KMS-11 (cell line): ENCODE measurements around the gene NRXN3.

ENCODE experiments used
- H2AFZ ChIP-seq: fragments of 200-600 bp; sonication (generic); 2 replicates; pipeline ENCODE4 v1.6.1; 2016; ENCODE audit warnings: antibody characterized with exemption, mixed run types, low read depth
- H3K27ac ChIP-seq: fragments of 200-600 bp; sonication (generic); 2 replicates; pipeline ENCODE4 v1.6.1; 2016; ENCODE audit warnings: mild to moderate bottlenecking, mixed run types
- H3K27me3 ChIP-seq: fragments of 200-600 bp; sonication (generic); 2 replicates; pipeline ENCODE4 v1.6.1; 2017; ENCODE audit warnings: mild to moderate bottlenecking, low read depth, mixed run types, moderate library complexity; ENCODE audit not compliant: insufficient read depth
- H3K36me3 ChIP-seq: fragments of 200-600 bp; sonication (generic); 2 replicates; pipeline ENCODE4 v1.6.1; 2017; ENCODE audit warnings: mild to moderate bottlenecking, mixed run types; ENCODE audit not compliant: insufficient read depth
- H3K4me1 ChIP-seq: fragments of 200-600 bp; sonication (generic); 2 replicates; pipeline ENCODE4 v1.6.1; 2016; ENCODE audit warnings: mild to moderate bottlenecking, low read depth, mixed run types; ENCODE audit not compliant: poor library complexity, severe bottlenecking
- H3K4me2 ChIP-seq: fragments of 200-600 bp; sonication (generic); 2 replicates; pipeline ENCODE4 v1.7.0; 2016; ENCODE audit warnings: mild to moderate bottlenecking, mixed run types
- H3K4me3 ChIP-seq: fragments of 200-600 bp; sonication (generic); IDR thresholded peaks from 2 replicates; pipeline ENCODE4 v1.6.1; 2017; ENCODE audit warnings: low read depth, low read length, mixed read lengths; ENCODE audit not compliant: insufficient read depth
- H3K79me2 ChIP-seq: fragments of 200-600 bp; sonication (generic); 2 replicates; pipeline ENCODE4 v1.6.1; 2016; ENCODE audit warnings: low read depth, mixed run types; ENCODE audit not compliant: insufficient read depth
- H3K9ac ChIP-seq: fragments of 200-600 bp; sonication (generic); 2 replicates; pipeline ENCODE4 v1.6.1; 2016; ENCODE audit warnings: mild to moderate bottlenecking, mixed run types
- H4K20me1 ChIP-seq: fragments of 200-600 bp; sonication (generic); 2 replicates; pipeline ENCODE4 v1.6.1; 2016; ENCODE audit warnings: mild to moderate bottlenecking, mixed run types; ENCODE audit not compliant: insufficient read depth
- TF ChIP-seq, protein P1 (sequence below): fragments of 200-600 bp; sonication (generic); conservative IDR thresholded peaks from 2 replicates; pipeline ENCODE4 v1.6.1; 2017; ENCODE audit warnings: low read depth, mild to moderate bottlenecking, antibody characterized with exemption, low read length, moderate library complexity, mixed read lengths

NRXN3 gene

DNA sequence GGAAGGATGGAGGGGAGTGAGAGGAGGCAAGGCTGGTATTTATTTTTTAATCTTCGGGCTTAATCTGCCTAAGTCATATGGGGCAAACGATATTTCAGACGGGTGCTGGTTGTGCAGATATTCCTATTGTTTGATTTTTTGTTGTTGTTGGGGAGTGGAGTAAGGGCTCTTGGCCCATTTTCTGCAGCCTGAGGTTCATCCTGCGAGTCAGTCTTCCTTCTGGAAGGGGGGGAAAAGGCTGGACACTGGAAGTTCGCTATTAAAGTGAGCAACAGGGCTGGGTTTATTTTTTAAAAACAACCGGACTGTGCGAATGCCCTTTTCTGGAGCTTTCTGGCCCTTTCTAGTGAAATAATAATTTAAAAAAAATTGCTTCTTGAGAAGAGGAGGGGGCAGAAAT, 2.3 kb downstream of the NRXN3 start:
- no peak overlapping the region for H3K4me2 ChIP-seq
- no peaks in the 10 kb centered on the region for H4K20me1 ChIP-seq
- no peaks in the 10 kb centered on the region for H3K36me3 ChIP-seq
- no peak overlapping the region for H3K9ac ChIP-seq
- H3K4me1 ChIP-seq, result no peaks in the 10 kb centered on the region
- no peak overlapping the region for H3K27ac ChIP-seq
- no peaks in the 10 kb centered on the region for H3K79me2 ChIP-seq
- H2AFZ ChIP-seq, result no peak overlapping the region
- no peaks in the 10 kb centered on the region for H3K27me3 ChIP-seq
- H3K4me3 ChIP-seq, result no peak overlapping the region
- TF ChIP-seq, protein P1, sequence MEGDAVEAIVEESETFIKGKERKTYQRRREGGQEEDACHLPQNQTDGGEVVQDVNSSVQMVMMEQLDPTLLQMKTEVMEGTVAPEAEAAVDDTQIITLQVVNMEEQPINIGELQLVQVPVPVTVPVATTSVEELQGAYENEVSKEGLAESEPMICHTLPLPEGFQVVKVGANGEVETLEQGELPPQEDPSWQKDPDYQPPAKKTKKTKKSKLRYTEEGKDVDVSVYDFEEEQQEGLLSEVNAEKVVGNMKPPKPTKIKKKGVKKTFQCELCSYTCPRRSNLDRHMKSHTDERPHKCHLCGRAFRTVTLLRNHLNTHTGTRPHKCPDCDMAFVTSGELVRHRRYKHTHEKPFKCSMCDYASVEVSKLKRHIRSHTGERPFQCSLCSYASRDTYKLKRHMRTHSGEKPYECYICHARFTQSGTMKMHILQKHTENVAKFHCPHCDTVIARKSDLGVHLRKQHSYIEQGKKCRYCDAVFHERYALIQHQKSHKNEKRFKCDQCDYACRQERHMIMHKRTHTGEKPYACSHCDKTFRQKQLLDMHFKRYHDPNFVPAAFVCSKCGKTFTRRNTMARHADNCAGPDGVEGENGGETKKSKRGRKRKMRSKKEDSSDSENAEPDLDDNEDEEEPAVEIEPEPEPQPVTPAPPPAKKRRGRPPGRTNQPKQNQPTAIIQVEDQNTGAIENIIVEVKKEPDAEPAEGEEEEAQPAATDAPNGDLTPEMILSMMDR, result no peak

DNA sequence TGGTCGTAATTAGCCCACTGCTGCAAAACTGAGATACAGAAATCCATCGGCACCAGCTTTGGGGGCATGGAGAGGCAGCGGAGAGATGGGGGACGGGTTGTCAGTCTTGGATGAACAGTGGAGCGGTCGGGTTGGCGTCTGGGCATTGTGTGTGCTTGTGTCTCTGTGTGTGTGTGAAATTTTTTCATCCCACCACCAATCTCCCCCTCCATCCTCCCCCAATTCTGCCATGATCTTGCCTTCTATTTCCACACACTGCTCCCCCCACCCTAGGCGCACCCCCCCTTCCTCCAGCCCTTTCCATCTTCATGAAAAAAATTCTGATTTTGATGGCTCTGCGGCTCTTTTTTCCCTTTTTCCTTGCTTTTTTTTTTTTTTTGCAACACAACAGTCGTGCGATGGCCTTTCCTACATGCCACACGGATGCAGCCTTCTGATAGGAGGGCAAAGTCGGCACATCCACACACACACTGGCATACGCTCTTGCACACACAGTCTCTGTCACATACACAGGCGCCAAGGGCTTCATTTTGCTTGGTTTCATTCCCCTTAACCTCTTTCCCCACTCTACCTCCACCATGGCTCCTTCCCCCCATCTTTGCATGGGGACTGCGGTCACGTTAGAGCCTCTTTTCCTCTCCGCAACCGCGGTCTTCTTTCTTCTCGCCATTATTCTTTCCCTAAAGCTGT, 3.3 kb downstream of the NRXN3 start:
- Histone ChIP-seq H3K79me2 (no peaks in the 10 kb centered on the region), H4K20me1 (no peaks in the 10 kb centered on the region), H3K27me3 (no peaks in the 10 kb centered on the region), H3K4me2 (no peak overlapping the region), H3K4me3 (no peak overlapping the region), H2AFZ (no peak overlapping the region), H3K4me1 (no peaks in the 10 kb centered on the region), H3K9ac (no peak overlapping the region), H3K27ac (no peak overlapping the region), H3K36me3 (no peaks in the 10 kb centered on the region)
- TF ChIP-seq, protein P1, result no peak

DNA sequence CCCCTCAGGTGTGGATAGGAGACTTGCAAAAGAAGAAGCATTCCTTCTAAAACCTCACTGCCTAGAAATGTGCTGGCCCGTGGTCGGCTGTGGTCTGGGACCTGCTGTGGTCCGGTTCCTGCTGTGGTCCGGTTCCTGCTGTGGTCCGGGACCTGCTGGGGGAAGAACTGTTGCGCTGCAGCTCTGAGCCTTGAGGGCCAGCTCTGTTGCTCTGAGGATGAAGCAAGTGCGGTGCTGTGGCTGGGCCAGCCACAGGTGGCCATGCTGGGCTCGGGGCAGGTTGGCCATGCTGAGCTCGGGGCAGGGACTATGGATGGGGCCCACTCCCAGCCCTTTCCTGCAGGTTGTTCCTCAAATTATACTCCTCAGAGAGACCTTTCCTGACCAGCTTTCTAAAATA, 5.2 kb downstream of the NRXN3 start:
- Histone ChIP-seq H3K4me3 (no peak overlapping the region), H3K27me3 (no peaks in the 10 kb centered on the region), H3K9ac (no peak overlapping the region), H3K79me2 (no peaks in the 10 kb centered on the region), H3K27ac (no peak overlapping the region), H3K36me3 (no peaks in the 10 kb centered on the region), H2AFZ (no peak overlapping the region), H3K4me1 (no peaks in the 10 kb centered on the region), H3K4me2 (no peak overlapping the region), H4K20me1 (no peaks in the 10 kb centered on the region)
- TF ChIP-seq, protein P1, result no peak

DNA sequence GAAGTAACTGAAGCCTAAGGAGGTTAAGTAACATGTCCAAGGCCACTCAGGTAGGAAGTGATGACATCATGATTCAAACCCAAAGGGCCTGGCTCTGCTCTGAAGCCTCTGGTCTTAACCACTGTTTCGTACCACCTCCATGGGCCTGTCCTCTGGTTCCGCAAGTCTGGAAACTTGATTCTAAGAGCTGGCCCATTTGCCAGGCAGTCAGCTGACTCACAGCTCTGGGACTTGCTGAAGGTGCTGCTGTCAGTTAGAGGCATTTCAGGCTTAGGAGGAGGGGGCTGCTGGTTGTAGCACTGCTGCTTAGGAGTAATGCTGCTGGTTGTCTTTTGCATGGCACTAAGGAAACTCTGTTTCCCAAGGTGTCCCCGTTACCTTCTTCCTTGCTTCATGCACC, 7.9 kb downstream of the NRXN3 start:
- no peaks in the 10 kb centered on the region for H3K27me3 ChIP-seq
- H3K4me3 ChIP-seq, result no peak overlapping the region
- H4K20me1 ChIP-seq, result no peaks in the 10 kb centered on the region
- no peak overlapping the region for H3K9ac ChIP-seq
- TF ChIP-seq, protein P1, result no peak
- no peaks in the 10 kb centered on the region for H3K36me3 ChIP-seq
- H3K4me2 ChIP-seq, result no peak overlapping the region
- H3K79me2 ChIP-seq, result no peaks in the 10 kb centered on the region
- no peaks in the 10 kb centered on the region for H3K4me1 ChIP-seq
- H3K27ac ChIP-seq, result no peak overlapping the region
- H2AFZ ChIP-seq, result no peak overlapping the region
